ENCODE measurements around the gene TRAPPC13. TPM values are rescaled to one million over a fixed set of nuclear protein-coding genes. Genes with fewer than 3 reads are reported as not detected.

Gene TRAPPC13, protein sequence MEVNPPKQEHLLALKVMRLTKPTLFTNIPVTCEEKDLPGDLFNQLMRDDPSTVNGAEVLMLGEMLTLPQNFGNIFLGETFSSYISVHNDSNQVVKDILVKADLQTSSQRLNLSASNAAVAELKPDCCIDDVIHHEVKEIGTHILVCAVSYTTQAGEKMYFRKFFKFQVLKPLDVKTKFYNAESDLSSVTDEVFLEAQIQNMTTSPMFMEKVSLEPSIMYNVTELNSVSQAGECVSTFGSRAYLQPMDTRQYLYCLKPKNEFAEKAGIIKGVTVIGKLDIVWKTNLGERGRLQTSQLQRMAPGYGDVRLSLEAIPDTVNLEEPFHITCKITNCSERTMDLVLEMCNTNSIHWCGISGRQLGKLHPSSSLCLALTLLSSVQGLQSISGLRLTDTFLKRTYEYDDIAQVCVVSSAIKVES
- 17.9 and 19.7 TPM in 2 replicates for total RNA-seq

DNA sequence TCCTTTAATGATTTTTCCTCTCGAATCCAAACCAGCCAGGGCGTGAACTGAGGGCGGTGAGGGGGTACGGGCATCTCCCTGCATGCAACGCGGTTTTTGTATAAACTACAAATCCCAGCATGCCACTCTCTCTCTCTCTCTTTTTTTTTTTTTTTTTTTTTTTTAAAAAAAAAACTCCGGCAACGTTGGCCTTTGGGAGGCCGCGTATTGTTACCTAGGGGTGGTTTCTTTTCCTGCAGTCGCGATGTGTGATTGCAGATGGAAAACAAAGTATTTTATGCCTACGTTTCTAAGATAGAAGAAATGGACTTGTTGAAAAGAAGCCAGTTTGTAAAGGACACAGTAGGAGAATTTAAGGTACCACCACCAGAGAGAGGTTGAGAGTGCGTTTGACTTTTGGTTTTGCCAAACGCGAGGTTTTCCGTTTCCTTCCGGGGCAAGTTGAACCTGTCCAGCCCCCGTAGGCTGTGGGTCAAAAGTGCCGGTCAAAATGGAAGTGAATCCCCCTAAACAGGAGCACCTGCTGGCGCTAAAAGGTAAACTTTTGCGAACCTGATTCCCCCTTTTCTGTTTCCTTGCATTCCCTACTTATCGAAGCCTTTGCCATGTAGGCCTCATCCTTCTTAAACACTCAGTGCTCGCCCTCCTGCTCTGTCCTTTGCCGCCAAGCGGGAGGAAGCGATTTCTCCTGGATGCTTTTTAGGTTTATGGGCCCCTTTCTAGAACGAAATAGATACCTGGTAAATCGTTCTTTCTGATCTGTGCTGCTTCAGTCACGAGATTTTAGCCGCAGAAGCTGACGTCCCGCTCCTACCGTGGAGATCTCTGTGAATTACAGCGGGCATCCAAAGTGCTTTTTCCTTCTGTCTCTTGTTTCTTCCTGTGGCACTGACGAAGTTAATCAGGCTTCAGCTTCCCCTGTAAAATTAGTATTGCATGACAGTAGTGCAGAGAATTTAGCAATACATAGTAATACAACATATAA lies at the start of gene TRAPPC13, which contains the start of gene SHLD3:
TSS of gene TRAPPC13 (plus strand) at position 457 of the 985 bp plus-strand sequence. CDS start at position 491, 34 bp downstream.
TSS of gene SHLD3 (plus strand) at position 457 of the 985 bp plus-strand sequence. CDS start 4,561 bp downstream, outside the sequence.

DNA sequence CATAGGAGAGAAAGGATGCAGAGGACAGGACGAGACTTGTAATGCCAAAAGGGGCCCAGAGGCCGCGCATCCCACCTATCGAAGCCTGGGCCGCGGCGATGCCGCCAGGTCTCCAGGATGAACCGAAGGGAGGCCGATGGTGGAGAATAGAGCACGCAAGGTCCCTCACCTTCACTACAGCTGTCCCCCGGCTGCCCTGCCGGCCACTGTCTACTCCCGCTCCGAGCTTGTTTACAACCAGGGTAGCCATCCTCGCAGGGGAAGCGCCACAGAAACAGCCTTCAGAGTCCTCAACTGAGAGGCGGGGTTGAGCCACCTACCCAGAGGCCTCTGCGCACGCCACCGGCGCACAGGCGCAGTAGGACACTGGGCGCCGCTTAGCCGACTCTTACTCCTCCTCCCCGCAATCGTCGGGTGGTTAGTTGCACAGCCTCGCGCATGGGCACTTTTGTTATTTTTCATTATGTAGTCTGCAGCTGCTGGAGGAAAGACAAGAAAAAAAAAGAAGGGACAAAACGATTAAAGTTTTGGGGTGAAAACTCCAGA lies 729 bp upstream of the TRAPPC13 start, which contains the start of gene TRIM23:
TSS of gene TRIM23 (minus strand) at position 309 of the 546 bp plus-strand sequence. CDS start at position 250, 59 bp downstream.

Other genes with a start within 250 kb of the TRAPPC13 start
- gene ADAMTS6, start 143.1 kb upstream of the TRAPPC13 start, total RNA-seq, result 85.0 and 90.7 TPM in 2 replicates
- gene CENPK, start 61.9 kb upstream of the TRAPPC13 start, total RNA-seq, result 4.7 and 8.3 TPM in 2 replicates
- gene PPWD1, start 61.7 kb upstream of the TRAPPC13 start, total RNA-seq, result 25.9 and 31.3 TPM in 2 replicates
- 34.5 and 48.0 TPM in 2 replicates for gene TRIM23, start 694 bp upstream of the TRAPPC13 start, total RNA-seq
- gene SHLD3, start within 50 bp of the TRAPPC13 start, total RNA-seq, result 1.8 and 2.3 TPM in 2 replicates
- gene SGTB, start 97.1 kb downstream of the TRAPPC13 start, total RNA-seq, result 25.3 and 26.1 TPM in 2 replicates
- gene NLN, start 97.2 kb downstream of the TRAPPC13 start, total RNA-seq, result 37.7 and 51.1 TPM in 2 replicates

All from smooth muscle cell of the pulmonary artery (primary cell).